ENCODE measurements around the gene CRYBA2. TPM values are rescaled to one million over a fixed set of nuclear protein-coding genes. Genes with fewer than 3 reads are reported as not detected.

Gene CRYBA2
- total RNA-seq, 2 donors from 2014 or later: not detected

- H3K4me3 ChIP-seq: no peak overlapping the region
- TF ChIP-seq CTCF (IDR thresholded peaks at IDR 0.05): no peak
- no peak for DNase-seq (ENCODE audit: low spot score)
- H3K9me3 ChIP-seq: no peaks in the 10 kb centered on the region
- H3K4me1 ChIP-seq: peaks cover 0 to 27% of the 10 kb centered on the region in 2 donors
- no peaks in the 10 kb centered on the region for H3K36me3 ChIP-seq
- H3K27me3 ChIP-seq: peaks cover 35 to 79% of the 10 kb centered on the region in 2 donors
- no peak overlapping the region for H3K27ac ChIP-seq
These were observed 1.5 kb downstream of the CRYBA2 start for GRCh38 chr2:218991674-218992168.

GRCh38 chr2:218990612-218991011 lies 2.6 kb downstream of the CRYBA2 start:
- DNase-seq (ENCODE audit: low spot score): no peak
- H3K36me3 ChIP-seq: no peaks in the 10 kb centered on the region
- peaks cover 0 to 18% of the 10 kb centered on the region in 2 donors for H3K4me1 ChIP-seq
- H3K4me3 ChIP-seq: no peak overlapping the region
- H3K27ac ChIP-seq: no peak overlapping the region
- no peak for TF ChIP-seq CTCF (IDR thresholded peaks at IDR 0.05)
- H3K9me3 ChIP-seq: no peaks in the 10 kb centered on the region
- H3K27me3 ChIP-seq: peaks cover 35 to 89% of the 10 kb centered on the region in 2 donors

- TF ChIP-seq CTCF (IDR thresholded peaks at IDR 0.05): no peak
- peaks cover 0 to 22% of the 10 kb centered on the region in 2 donors for H3K4me1 ChIP-seq
- no peak overlapping the region for H3K4me3 ChIP-seq
- DNase-seq (ENCODE audit: low spot score): no peak
- no peaks in the 10 kb centered on the region for H3K9me3 ChIP-seq
- H3K27ac ChIP-seq: no peak overlapping the region
- H3K36me3 ChIP-seq: no peaks in the 10 kb centered on the region
- peaks cover 36 to 93% of the 10 kb centered on the region in 2 donors for H3K27me3 ChIP-seq
These were observed 3.2 kb downstream of the CRYBA2 start for GRCh38 chr2:218990052-218990451.

GRCh38 chr2:218988650-218989049 lies 4.6 kb downstream of the CRYBA2 start:
- Histone ChIP-seq H3K4me3 (no peak overlapping the region), H3K4me1 (peaks cover 0 to 31% of the 10 kb centered on the region in 2 donors), H3K27me3 (peaks cover 34 to 93% of the 10 kb centered on the region in 2 donors), H3K9me3 (no peaks in the 10 kb centered on the region), H3K27ac (no peak overlapping the region), H3K36me3 (no peaks in the 10 kb centered on the region)
- no peak for DNase-seq (ENCODE audit: low spot score)
- no peak for TF ChIP-seq CTCF (IDR thresholded peaks at IDR 0.05)

- no peaks in the 10 kb centered on the region for H3K9me3 ChIP-seq
- H3K4me1 ChIP-seq: peaks cover 0 to 28% of the 10 kb centered on the region in 2 donors
- peaks cover 35 to 93% of the 10 kb centered on the region in 2 donors for H3K27me3 ChIP-seq
- DNase-seq (ENCODE audit: low spot score): no peak
- H3K36me3 ChIP-seq: no peaks in the 10 kb centered on the region
- H3K4me3 ChIP-seq: no peak overlapping the region
- H3K27ac ChIP-seq: no peak overlapping the region
- TF ChIP-seq CTCF (IDR thresholded peaks at IDR 0.05): no peak
These were observed 5.1 kb downstream of the CRYBA2 start for GRCh38 chr2:218988164-218988563.

GRCh38 chr2:218986148-218986761 lies 7.0 kb downstream of the CRYBA2 start:
- Histone ChIP-seq H3K9me3 (no peaks in the 10 kb centered on the region), H3K4me1 (peaks cover 0 to 39% of the 10 kb centered on the region in 2 donors), H3K36me3 (no peaks in the 10 kb centered on the region), H3K4me3 (no peak overlapping the region), H3K27ac (no peak overlapping the region), H3K27me3 (peaks cover 42 to 91% of the 10 kb centered on the region in 2 donors)
- DNase-seq (ENCODE audit: low spot score): no peak
- TF ChIP-seq CTCF (IDR thresholded peaks at IDR 0.05): no peak

All from right atrium auricular region (tissue), 2 donors.